ENCODE data around the gene BRAF.
"Not testable (repeated sequence)": the region's sequence is repeated elsewhere in the genome, so short reads cannot be mapped to it uniquely, and the experiment has no call there.

The BRAF gene

DNA sequence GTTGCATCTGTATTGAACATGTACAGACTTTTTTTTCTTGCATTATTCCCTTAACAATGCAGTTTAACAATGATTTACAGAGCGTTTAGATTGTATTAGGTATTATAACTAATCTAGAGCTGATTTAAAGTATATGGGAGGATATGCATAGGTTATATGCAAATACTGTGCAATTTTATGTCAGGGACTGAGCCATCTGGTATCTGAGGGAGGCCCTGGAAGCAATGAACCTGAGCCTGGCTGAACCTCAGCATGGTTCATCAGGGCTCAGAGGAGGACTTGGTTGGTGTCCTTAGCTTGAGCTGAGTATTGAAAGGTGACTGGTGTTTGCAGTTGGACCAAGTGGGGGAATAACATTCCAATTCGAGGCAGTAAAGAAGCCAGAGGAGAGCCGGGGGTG is 247.2 kb downstream of the BRAF start:
- DNase-seq = no peak

DNA sequence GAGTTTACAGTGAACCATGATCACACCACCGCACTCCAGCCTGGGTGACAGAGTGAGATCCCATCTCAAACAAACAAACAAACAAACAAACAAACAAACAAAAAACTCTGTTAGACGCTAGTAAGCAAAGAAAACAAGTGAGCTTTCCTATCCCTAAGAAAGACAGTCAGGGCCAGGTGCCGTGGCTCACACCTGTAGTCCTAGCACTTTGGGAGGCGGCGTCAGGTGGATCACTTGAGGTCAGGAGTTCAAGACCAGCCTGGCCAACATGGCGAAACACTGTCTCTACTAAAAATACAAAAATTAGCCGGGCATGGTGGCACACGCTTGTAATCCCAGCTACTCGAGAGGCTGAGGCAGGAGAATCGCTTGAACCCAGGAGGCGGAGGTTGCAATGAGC is 247.8 kb downstream of the BRAF start:
- DNase-seq = not testable (repeated sequence)

DNA sequence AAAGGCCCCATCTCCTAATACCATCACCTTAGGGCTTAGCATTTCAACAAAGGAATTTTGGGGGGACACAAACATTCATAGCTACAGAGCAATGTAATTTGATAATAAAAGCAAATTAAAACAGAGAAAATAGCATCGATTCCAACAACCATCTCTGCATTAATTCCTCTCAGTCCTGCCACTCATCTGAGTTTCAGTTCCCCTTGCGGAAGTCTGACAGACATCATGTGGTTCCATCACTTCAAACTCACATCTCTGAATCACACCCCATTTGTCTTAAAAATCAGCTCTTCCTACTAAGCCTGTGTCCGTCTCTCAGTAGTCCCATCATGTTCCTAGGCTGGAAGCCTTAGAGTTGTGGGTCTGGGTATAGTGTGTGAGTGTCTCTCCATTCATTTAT is 248.4 kb downstream of the BRAF start:
- DNase-seq = no peak

DNA sequence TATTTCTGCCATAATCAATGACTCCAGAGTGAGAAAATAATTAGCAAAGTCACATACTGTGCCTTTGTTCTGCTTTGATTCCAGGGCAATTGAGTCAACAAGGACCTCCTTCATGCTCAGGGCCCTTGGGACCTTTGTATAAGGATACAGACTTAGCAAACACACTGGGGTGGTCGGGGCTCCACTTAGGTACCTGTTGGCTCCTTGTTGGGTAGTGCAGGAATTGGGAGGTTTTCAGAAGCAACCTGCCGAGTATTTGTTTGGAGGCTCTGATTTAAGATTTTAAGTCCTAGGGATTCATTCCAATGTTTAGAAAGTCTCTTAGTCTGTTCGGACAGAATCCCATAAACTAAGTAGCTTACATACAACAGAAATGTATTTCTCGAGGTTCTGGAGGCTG is 249.0 kb downstream of the BRAF start:
- DNase-seq = no peak

DNA sequence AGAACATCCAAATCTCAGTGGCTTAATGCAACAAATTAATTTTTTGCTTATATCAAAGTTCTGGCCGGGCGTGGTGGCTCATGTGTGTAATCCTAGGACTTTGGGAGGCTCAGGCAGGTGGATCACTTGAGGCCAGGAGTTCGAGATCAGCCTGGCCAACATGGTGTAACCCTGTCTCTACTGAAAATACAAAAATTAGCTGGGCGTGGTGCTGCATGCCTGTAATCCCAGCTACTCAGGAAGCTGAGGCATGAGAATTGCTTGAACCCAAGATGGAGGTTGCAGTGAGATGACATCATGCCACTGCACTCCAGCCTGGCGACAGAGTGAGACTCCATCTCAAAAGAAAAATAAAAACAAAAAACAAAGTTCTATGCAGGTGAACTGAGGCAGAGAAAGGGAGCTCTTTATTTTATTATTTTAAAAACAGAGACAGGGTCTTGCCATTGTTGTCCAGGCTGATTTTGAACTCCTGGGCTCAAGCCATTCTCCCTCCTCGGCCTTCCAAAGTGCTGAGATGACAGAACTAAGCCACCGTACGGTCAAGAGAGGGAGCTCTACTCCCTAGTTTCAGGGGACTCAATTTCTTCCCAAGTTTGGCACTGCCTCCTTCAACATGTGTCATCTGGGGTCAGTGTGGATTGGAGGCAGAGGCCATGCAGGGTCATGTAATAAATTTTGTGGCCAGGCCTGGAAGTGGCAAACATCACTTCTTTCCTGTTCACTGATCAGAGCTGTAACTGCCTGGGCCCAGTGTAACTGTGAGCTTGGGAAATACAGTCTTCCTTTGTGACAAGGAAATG is 249.6 kb downstream of the BRAF start:
- peak; percentile 79 for DNase-seq

DNA sequence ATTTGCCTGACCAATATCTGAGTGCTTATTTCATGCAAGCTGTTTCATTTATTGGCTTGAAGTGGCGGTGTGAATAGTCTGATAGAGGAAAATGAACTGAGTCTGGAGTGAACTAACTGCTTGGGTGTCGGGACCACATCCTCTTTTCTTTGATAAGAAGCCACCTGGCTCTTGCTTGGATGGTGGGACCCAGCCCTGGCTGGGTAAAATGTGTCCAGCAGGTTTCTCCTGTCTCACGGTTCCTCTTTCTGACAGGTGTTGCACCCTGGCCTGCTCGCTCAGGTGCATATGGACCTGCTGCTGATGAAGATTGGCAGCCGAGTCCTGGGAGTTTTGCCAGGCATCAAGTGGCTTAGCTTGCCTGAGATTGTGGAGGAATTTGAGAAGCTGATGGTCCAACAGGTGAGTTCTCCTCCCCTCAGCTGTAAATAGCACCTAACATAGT is 250.4 kb downstream of the BRAF start:
- peak; percentile 54 for DNase-seq

DNA sequence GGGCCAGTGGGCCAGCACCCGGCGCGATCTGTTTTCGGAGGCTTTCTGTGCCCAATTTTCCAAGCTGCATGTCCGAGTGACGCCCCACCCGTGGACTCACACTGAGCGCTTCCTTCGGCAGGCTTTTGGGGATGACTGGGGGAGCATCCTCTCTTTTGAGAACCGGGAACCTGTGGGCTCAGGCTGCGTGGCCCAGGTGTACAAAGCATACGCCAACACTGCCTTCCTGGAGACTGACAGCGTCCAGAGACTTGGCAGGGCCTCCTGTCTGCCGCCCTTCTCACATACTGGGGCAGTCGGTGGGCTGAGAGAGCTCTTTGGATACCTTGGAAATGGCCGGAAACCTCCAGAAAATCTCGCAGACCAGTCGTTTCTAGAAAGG is 251.0 kb downstream of the BRAF start:
- no peak for DNase-seq

DNA sequence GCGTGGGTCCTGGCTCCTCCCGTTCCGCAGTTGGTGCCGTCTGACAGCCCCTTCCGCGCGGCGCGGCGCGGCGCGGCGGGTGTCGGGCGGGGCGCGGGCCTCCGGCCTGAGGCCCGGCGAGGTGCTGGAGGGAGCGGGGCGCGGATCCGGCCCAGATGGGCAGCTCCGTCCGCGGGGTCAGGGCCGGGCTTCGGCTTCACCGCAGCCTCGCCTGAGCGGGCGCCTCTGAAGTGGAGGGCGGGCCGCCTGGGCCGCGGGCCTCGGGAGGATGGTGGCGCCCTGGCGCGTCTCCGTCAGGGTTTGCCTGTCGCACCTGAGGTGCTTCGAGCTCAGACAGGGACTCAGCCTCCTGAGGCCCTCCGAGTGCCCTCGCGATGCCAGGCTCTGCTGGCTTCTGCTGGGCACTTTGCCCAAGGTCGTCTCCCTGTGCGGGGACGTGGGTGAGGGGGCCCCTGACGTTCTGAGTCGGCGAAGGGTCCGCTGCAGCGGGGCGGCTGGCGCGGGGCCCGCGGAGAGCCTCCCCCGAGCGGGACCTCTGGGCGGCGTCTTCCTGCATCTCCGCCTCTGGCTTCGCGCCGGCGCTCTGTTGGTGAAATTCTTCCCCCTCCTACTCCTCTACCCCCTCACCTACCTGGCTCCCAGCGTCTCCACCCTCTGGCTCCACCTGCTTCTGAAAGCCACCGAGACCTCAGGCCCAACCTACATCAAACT is 251.5 kb downstream of the BRAF start:
- DNase-seq = peak; percentile 50

DNA sequence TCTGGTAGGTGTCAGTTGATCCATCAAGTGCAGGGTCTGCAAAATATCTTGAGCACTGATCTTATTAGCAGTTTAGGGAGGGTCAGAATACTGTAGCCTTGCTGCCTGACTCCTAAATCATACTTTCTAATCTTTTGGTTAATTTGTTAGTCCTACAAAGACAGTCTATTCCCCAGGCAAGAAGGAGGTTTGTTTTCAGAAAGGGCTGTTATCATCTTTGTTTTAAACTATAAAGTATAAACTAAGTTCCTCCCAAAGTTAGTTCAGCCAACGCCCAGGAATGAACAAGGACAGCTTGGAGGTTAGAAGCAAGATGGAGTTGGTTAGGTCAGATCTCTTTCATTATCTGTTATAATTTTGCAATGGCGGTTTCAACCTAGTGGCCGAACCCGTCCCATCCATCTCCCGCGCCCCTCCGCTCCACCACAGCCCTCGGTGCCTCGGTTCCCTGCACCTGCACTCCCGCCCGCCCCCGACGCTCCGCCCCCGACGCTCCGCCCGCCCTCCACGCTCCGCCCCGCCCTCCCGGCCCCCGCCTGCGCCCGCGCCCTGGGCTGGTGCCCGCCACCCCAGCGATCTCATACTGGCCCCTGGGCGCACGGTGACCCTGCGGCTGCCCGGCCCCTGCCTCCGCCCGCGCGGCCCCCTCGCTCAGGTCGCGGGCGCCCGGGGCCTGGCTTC is 252.2 kb downstream of the BRAF start, which contains the start of gene ADCK2:
Gene ADCK2, plus strand, starts transcription at position 564 of the 681 bp plus-strand sequence. CDS start 386 bp downstream, outside the sequence.
- peak; percentile 74 for DNase-seq

DNA sequence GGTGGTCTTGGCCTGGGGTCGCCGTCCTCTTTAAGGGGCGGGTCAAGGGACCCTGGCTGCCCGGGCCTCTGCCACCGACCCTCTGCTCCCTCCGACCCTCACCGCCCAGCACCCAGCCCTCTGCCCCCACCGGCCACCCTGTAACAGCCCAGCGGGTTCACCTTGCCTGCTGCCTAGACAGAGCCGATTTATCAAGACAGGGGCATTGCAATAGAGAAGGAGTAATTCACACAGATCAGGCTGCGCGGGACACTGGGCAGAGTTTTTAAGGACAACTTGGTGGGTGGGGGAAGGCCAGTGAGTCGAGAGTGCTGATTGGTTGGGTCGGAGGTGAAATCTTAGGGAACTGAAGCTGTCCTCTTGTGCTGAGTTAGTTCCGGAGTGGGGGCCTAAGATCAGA is 252.8 kb downstream of the BRAF start:
- no peak for DNase-seq

DNA sequence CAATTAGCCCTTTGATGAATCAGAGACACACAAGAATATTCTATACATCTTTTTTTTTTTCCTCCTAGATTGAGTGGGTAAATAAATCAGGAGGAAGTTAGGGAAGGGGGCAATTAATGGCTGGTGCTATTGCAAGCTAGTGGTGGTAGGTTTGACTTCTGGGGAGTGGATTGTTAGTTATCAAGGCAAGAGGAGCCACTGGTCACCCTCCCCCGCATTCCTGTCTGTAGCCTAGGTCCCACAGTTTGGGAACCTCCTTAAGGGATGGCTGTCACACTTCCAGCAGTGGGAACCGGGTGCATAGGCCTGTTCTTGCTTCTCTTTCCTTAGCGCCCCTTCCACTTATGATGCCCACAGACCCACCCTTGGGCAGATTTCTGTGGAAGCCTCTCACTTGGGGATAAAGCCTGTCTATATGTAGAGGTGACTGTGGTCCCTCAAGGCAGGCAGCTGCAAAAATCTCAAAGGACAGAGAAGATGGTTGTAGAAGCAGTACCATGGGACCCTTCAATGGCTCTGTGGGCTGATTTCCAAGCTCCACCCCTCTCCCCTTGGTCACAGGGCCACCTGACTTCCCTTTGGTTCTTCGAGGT is 254.3 kb downstream of the BRAF start:
- DNase-seq = no peak

DNA sequence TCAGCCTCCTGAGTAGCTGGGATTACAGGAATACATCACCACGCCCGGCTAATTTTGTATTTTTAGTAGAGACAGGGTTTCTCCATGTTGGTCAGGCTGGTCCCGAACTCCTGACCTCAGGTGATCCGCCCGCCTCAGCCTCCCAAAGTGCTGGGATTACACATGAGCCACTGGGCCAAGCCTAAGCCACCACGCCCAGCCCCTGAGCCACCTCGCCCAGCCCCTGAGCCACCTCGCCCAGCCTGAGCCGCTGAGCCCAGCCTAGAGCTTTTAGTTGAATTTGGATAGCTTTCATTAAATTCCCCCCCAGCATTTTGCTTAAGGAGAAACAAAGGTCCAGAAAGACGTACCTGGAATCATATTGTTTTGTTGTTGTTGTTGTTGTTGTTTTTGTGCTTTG is 254.9 kb downstream of the BRAF start:
- not testable (repeated sequence) for DNase-seq

DNA sequence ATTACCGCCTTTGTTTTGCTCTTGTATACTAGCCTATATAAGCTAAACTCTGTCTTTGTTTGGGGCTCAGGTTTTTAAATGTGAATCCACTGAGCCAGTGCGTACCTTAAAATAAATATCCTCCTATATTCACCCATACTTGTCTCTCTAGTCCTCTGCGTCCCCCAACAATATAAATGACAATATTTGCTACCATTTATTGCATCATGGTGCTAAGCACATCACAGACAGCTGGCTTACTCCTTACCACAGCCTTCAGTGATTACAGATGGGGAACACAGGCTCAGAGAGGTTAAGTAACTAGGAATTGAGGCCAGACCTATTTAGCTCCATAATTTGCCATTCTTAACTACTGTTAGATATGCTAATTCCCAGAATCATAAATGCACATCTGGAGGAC is 255.4 kb downstream of the BRAF start:
- DNase-seq = no peak

Data from hematopoietic multipotent progenitor cell treated with erythropoietin and hydrocortisone succinate and interleukin-3 and kit ligand, for 4 days (in vitro differentiated cells).